NCI-H69 (cell line): ENCODE measurements around the gene TBC1D2B.

Experiments used
- DNase-seq: peaks from one replicate; lab custom pipeline; 2025; lab: John Stamatoyannopoulos, UW

TBC1D2B gene

DNA sequence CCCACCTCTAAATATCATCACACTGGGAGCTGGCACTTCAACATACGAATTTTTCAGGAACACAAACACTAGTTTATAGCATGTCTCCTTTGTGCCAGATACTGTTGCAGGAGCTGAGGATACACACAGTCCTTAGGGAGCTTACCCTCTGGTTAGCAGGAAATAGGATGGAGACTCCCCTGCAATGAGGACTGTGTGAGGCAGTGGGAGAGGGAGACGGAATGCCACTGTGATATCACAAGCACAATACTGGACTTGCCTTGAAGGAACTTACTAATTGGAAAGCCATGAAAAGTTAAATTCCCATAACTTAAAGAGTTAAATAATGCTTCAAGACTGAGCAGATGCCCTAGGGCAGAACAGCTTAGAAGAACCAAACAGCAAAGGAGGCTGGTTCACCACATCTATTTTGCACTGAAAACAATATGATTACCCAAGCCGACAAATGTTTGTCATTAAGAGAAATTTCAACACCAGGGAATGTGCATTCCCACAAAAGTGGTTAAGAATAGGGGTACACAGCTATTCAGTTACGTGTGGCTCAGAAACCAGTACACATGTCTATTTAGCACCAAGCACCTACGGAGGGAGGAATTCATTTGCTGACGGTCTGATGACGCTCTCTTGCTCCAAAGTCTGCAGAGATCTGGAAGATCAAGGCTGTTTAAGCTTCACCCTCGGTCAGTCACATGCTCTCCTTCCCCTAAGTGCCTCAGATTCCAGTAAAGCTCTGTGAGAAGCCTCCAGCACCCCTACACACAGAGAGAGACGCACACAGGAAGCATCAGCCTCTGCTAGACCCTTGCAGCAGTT, 5.2 kb downstream of the TBC1D2B start:
- DNase-seq = peak; percentile 38

DNA sequence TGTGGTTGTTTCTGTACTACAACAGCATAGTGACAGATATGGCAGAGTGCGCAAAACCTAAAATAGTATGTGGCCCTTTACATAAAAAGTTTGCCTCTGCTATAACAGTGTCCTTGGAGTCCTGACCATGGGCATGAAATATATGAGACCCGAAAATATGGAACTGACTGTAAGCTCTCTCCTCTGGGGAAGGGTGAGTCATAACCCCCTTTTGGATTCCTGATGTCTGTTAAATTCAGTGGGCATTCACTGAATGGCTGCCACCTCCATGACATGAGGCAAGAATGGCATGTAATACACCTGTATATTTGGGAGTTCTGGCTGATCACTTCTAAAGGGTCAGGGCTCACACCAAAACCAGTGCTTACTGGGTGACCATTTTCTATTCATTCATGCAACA, 6.1 kb downstream of the TBC1D2B start:
- DNase-seq = no peak

DNA sequence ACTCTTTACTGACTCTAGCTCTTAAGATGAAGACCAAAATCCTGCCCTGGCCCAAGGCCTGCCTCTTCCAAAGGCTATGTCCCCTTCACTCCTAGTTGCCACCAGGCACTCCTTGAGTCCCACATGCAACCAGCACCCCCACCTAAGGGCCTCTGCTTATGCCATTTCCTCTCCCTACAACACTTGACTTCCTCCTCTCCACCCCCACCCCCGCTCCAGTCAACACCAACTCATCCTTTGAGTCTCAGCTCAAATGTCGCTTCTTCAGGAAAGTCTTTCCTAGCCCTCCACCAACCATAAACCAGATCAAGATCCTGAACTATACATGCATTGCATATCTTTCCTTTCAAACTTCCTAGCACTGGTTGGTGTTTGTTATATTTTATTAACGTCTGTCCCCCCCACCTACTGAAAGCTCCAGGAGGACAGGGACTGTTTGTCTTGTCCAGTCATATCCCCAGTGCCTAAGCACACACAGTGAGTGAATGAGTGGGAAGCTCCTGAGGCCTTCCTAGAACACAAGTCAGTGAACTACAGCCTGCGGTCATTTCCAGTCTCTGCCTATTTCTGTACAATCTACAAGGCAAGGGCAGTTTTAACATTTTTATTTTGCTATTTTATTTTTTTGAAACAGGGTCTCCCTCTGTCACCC, 7.3 kb downstream of the TBC1D2B start:
- no peak for DNase-seq

DNA sequence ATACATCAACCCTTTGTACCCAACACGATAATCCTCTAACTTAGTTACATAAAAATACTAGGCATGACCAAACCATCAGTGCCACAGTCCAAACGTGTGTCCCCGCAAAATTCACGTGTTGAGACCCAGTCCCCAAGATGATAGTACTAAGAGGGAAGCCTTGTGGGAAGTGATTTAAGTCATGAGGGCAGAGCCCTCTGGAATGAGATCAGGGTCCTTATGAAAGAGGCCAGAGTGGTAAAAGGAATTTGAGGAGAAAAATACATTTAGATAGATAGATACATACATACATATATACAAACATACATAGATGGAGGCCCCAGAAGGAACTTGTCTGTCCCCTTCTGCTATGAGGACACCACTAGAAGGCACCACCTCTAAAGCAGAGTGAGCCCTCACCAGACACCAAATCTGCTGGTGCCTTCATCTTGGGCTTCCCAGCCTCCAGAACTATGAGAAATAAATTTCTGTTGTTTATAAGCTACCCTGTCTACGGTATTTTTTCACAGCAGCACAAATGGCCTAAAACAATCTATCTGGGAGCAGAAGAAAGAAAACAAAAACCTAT, 8.0 kb downstream of the TBC1D2B start:
- no peak for DNase-seq

DNA sequence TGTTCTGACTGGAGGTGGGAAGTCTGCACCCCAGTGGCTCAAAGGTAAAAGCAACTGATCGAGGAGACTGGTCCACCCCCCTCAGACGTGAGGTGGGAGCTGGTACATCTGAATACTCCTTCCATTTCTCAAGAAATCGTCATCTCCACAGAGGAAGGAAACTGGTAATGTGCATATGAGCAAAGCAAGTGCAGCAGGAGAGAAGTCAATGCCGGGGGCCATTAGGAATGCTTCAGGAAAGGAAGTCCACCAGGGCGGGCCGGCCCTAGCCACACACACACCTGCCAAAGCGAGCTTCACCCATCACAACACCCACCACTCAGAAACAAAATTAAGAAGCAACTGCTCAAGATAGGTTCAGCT, 8.5 kb downstream of the TBC1D2B start:
- DNase-seq = no peak

DNA sequence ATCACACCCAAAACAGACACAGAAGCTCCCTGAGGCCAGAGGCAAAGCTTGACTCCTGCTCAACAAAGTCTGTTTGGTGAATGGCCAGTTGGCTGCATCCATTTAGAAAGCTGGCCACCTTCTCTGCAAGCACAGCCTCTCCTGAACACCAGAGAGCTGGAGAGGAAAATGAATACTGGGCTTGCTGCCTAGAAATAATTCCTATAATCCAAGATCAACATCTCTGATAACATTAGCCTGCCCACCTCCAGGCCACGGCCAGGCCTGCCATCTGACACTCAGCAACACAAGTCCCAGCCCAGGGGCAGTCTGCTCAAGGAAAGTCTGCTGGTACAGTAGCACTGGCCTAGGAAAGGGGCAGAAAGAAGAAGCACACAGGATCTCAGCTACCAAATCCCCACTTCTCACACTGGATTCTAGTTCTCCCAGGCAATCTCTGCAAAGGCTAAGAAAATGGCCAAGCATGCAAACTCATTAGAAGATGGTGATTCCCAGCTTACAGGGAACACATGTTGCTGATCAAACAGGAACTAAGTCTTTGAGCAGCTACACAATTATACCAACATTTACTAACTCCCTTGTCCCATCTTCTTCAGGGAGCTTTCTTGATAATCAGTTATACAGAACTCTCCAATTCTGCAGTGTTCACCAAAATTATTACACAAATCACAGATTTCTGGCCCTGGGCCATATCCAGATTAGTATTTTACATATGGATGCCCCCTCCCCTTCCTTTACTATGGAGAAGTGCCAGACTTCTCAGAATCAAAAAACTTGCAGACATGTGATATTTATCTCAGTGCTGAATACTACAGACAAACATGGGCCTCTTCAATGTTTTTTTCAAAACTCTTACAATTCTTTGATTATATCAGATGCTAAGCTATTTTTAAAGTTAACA, 9.9 kb downstream of the TBC1D2B start:
- DNase-seq = peak; percentile 51

DNA sequence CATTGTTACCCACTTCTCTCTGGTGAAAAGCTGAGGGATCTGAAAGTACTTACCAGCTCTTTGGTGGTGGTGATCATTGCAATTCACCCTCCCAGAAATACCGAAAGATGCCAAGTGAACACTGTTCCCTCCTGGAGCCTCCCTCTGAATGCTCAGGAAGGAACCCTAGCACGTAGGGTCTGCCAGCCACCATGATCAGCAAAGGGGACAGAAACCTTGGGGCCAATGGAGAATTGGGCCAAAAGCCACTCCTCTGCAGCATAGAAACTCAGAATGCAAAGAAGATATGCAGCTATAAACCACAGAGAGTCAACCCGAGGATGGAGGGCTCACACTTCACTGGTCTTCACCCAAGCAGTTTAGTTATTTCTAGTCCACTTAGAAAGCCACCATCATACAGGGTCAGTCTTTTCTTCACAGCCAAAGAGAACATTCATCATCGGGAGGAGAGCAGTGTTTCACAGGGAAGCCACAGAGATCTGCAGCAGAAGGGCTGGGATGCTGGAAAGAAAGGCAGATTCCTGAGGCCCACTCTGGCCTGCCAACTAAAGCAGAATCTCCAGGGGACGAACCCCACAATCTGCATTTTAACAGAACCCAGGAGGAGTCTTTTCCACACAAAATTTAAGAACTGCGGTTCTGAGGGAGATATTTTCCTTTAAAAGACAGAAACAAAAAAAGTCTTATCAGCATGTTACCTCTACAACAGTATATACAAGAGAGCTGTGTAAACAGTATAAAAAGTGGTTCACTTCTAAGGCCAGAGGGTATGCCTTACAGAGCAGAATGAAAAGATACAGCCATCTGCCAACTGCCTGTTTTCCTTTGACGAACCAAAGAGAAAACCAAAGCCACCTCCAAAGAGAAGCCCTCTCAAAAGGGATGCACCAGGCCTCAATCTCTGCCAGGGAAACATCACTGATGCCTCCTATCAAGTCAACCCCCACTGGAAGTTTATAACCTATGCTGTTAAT, 11.3 kb downstream of the TBC1D2B start:
- DNase-seq = peak; percentile 35

DNA sequence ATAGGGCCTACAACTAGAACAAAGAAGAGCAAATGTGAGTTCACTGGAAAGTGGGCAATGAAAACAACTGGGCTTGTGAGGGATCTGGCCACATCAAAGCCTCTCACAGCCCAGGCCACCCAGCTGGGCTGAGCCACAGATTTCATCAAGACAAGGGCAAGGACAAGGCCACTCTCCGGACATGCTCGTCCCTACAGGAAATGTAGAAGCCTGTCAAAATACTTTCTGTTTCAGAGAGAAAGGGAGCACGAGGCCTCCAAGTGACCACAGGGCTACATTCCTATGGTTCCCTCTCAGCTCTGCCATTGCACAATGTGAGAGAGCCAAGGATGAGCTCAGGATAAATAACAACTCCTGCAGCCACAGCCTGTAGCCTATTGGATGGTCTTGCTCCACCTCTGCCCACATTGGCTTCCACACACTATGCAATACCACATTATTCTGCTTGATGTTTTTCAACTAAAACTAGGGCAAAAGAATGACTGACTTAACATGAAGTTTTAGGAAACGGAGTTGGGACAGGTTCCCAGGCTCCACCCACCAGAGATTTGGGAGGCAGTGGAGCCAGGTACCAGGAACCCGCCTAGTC, 12.1 kb downstream of the TBC1D2B start:
- no peak for DNase-seq

DNA sequence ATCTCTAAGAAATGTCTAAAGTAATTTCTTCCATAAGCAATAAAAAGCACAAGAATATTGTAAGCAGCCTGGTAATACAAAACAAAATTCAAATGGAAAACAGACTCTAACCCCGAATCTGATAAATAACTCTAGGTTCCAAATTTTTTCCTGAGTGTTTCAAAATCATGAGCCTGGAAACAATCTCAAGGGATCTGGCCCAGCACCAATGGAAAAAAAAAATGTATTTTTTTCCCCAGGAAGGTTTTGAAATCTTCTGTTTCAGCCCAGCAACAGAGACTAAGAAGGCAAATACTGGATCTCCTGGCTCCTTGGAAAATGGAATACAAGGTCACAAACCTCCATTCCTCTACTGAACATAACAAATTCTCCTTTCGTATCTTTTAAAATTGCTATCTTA, 13.0 kb downstream of the TBC1D2B start:
- DNase-seq = no peak

DNA sequence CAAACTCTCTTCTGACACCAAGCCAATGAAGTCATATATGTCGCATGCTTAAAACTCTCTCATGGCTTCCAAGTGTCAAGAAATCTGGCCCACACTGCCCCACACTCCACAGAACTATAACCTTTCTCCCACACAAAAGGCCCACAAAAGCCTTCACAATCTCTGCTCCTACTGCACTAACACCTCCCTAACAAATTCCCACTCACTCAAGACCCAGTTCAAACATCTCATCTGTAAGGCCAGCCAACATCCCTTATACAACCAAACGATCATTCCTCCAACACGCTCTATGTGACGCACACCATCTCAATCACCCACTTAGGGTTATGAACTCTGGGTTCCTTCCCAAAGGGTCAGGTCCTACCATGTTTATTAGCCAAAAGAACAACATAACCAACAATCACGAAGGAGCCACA, 13.5 kb downstream of the TBC1D2B start:
- DNase-seq = no peak

DNA sequence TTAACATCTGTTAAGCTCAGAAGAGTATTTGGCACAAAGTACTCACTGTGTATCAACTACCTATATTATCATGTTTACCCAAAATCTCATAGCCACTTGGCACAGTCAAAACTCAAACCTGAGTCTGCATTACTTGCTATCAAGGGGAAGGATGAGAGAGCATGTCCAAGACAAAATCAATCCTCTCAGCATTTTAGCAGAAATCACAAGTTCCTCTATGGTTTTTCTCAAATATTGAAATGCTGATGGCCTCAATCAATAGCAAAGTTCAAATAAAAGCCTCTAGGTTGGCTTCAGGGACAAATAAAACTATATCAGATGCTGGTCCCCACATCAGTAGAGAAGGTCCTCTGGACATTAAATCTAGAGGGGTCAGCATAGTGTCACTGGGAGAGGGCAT, 14.3 kb downstream of the TBC1D2B start:
- no peak for DNase-seq

DNA sequence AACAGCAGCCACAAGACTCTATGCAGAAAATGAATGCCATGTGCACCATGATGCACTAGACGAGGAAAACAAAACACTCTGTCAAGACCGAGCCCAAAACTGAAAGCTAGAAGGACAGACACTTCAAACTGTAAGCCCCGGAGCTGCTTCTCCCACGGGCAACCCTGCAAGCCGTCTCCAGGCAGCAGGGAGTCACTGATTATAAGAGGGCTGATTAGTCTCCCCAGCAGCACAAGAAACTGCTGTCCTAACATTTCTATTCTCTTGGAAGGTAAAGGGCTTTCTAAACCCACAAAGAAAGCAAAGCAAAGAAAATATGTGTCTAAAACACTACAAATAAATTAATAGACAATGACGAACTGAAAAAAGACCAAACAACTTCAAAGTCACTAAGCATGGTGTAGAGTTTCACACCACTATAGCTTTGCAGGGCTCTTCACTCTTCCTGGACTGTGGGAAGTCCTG, 15.5 kb downstream of the TBC1D2B start:
- DNase-seq = peak; percentile 52

DNA sequence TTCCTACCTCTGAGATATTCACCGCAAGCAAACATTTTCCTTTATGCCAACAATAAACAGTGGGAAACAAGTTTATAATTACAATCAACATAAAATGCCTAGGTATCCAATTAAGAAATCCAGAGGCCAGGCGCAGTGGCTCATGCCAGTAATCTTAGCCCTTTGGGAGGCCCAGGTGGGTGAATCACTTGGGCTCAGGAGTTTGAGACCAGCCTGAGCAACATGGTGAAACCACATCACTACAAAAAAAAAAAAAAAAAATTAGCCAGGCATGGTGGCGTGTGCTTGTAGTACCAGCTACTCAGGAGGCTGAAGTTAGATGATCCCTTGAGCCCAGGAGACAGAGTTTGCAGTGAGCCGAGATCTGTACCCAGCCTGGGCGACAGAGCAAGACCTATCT, 17.3 kb downstream of the TBC1D2B start:
- no peak for DNase-seq

DNA sequence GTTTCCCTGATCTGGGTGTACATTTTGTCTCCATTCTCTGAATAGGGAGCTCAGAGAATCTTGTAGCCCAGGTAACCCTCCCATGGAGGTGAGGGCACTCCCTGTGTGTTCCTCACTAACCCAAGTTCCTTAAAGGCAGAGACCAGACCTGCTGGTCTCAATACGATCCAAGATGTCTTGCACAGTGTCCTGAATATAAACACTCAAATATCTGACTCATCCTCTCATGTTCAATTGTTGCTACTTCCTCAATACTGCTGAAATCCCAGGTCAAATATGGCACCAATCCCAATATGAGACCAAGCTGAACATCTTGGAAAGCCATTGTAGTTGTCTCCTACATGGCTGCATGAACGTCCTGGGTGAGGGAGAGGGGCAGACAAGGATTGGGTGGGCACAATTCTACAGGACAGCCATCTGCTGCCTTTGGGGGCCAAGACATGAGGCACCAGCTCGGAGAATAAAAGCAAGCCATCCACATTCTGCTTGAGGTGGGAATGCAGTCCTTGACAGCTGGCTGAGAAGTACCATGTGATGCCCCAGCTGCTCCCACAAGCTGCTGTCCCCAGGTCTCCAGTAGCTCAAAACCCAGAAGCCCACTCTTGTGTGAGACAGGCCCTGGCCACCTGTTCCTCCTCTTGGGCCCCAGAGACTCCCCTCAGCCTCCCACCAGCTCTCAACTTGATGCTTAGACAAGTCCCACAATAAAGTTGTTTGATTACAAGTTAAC, 18.2 kb downstream of the TBC1D2B start:
- peak; percentile 23 for DNase-seq

DNA sequence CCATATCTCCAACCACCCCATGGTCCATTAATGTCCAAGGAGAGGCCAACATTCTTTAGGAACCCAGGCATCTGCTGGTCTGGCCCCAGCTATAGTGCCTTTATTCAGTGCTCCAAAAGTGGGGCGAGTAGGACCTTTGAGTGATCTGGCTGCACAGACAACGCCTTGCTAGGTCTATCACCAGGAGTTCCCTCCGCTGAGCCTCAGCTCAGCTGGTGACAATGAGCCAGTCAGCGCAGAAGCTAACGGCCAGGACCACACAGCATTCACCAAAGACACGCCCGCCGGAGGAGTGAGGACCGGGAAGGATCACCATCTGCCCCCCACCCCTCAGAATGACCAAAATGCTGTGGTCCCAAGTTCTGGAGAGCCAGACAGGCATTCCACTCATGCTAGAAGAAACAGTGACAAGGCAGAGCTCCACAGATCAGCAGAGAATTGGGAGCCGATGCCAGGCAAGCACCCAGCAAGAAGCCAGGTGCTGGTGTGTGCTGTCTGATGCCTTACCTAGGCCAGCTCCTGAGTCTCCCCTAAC, 19.0 kb downstream of the TBC1D2B start:
- no peak for DNase-seq

DNA sequence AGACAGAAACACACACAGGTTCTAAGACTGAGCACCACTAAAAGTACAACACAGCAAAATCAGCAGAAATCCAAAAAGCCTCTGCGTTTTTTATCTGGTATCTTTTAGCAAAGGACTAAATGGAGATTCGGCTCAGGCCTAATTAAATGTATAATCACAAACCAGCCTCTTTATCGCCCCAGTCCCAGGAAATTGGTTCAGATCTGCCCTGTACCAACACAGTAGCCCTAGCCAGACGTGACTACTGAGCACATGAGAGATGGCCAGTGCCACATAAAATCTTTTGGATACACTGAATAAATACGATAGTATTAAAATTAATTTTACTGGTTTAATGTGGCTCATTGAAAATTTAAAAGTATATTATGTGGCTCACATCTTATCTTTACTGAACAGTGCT, 19.7 kb downstream of the TBC1D2B start:
- DNase-seq = no peak

DNA sequence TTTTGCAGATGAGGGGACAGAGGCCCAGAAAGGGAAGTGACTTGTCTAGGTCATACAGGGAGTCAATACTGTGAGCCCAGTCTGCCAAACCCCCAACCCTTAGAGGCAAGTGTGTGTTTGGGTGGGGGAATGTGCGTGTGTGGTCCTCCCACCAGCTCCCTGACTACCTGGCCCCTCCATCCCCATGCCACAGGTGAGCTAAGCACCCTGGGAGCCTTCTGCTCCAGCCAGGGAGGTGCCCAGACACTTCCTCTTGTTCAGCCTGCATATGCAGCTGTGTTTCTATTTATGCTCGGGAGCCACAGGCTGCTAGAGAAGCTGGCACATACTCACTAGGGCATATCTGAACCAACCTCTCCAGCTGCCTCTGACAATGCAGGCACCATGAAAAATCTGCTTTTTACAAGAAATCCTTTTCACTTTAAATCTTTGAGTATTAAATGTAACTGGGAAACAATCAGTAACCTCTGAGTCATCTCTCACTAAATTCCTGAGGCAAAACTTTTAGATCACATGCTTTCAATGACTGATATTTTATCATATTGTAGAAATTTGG, 20.7 kb downstream of the TBC1D2B start:
- peak; percentile 37 for DNase-seq

DNA sequence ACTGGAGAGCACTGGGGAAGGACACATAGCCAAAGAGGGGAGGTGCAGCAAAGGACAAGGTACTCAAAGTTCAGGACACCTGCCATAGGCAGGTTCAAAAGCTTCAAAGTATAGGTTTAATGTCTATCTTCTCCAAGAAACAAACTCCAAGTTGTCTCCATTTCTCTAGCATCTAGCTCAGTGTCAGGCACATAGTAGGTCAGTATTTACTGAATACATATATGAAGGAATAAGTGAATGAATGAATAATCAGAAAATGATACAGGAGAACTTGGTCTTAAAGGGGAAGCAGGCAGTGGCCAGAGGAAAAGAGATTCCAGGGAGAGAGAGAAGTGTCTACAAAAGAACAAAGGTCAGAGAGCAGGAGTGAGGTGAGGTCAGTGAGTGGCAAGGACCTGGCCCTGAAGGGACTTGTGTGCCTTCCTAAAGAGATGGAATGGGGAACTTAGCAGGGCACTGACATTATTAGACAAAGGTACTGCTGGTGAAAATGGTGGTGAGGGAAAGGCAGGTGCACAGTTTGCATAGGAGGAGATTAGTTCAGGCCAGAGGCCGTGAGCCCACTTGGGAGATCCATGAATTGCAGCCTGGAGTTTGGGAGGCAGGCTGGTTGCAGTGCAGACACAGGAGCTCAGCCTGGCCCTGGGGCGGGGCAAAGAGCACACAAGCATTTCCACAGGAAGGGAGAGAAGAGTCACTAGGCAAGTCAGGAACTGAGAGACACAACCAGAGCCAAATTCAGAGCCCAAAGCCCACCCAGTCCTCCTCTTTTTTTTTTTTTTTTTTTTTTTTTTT, 21.4 kb downstream of the TBC1D2B start:
- peak; percentile 25 for DNase-seq

DNA sequence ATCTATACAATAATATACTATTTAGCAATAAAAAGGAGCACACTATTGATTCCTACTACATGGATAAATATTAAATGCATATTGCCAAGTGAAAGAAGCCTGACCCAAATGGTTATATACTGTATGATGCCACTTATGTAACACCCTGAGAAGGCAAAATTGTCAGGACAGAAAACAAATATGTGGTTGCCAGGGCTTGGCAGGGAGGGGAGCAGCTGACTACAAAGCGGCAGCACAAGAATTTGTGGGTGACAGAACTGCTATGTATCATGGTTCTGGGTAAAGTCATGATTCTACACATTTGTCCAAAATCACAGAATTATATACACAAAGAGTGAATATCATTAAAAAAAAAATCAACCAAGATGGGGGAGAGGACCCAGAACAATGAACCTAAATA, 22.5 kb downstream of the TBC1D2B start:
- DNase-seq = no peak
